Mesenchymal stem cell (in vitro differentiated cells and primary cell): ENCODE measurements around the gene PIEZO1.

ENCODE experiments used
- DNase-seq: peaks from one replicate; pipeline ENCODE4 v3.0.0-alpha.2; 2013
- H2AFZ ChIP-seq: one replicate; pipeline ENCODE4 v1.6.1; 2013; ENCODE audit warnings: low read depth, mild to moderate bottlenecking, control low read depth, inconsistent platforms, low read length, moderate library complexity
- H2AK5ac ChIP-seq: 2 replicates; pipeline ENCODE4 v1.6.1; 2013; ENCODE audit warnings: low read length, moderate library complexity, mild to moderate bottlenecking, inconsistent platforms; ENCODE audit not compliant: severe bottlenecking
- H2BK120ac ChIP-seq: one replicate; pipeline ENCODE4 v1.6.1; 2013; ENCODE audit warnings: low read depth, mild to moderate bottlenecking, inconsistent platforms, low read length, moderate library complexity
- H2BK12ac ChIP-seq, 2 experiments: one replicate each; pipeline ENCODE4 v1.6.1; 2013; ENCODE audit warnings: inconsistent platforms in 2 of 2, low read length in 2 of 2, mild to moderate bottlenecking in 2 of 2, moderate library complexity in 2 of 2, control low read depth in 1 of 2
- H2BK15ac ChIP-seq: one replicate; pipeline ENCODE4 v1.6.1; 2013; ENCODE audit warnings: mild to moderate bottlenecking, low read depth, inconsistent platforms; ENCODE audit not compliant: poor library complexity, severe bottlenecking
- H2BK5ac ChIP-seq: 2 replicates; pipeline ENCODE4 v1.6.1; 2013; ENCODE audit warnings: low read depth, mild to moderate bottlenecking, low read length, control low read depth, inconsistent platforms; ENCODE audit not compliant: poor library complexity, severe bottlenecking
- H3K14ac ChIP-seq, 2 experiments: one replicate each; pipeline ENCODE4 v1.6.1; 2013; ENCODE audit warnings: inconsistent platforms in 2 of 2, low read length in 2 of 2, control low read depth in 1 of 2, mild to moderate bottlenecking in 1 of 2, moderate library complexity in 1 of 2
- H3K18ac ChIP-seq, 2 experiments: one replicate each; pipeline ENCODE4 v1.6.1; 2013; ENCODE audit warnings: inconsistent platforms in 2 of 2, low read length in 2 of 2, control low read depth in 1 of 2, low read depth in 1 of 2, mild to moderate bottlenecking in 1 of 2
- H3K23ac ChIP-seq, 2 experiments: one replicate each; pipeline ENCODE4 v1.6.1; 2013; ENCODE audit warnings: inconsistent platforms in 2 of 2, low read length in 2 of 2, mild to moderate bottlenecking in 2 of 2, moderate library complexity in 2 of 2, control low read depth in 1 of 2
- H3K27ac ChIP-seq: 2 replicates; pipeline ENCODE4 v1.5.1; 2013; ENCODE audit warnings: mild to moderate bottlenecking, moderate library complexity, low read length, control low read depth, inconsistent platforms; ENCODE audit not compliant: poor library complexity, severe bottlenecking
- H3K27me3 ChIP-seq, 2 experiments: 2 replicates each; pipeline versions ENCODE4 v1.6.1 to v1.7.0; 2013; ENCODE audit warnings: low read length in 2 of 2, mild to moderate bottlenecking in 2 of 2, moderate library complexity in 2 of 2, control low read depth in 1 of 2, inconsistent platforms in 1 of 2; ENCODE audit not compliant: control insufficient read depth in 1 of 2, insufficient read depth in 1 of 2
- H3K36me3 ChIP-seq, 2 experiments: 2 replicates each; pipeline versions ENCODE4 v1.6.1 to v1.7.0; 2013; ENCODE audit warnings: low read length in 2 of 2, control low read depth in 1 of 2, inconsistent platforms in 1 of 2, low read depth in 1 of 2, mild to moderate bottlenecking in 1 of 2; ENCODE audit not compliant: insufficient read depth in 2 of 2, control insufficient read depth in 1 of 2
- H3K4ac ChIP-seq, 2 experiments: one replicate each; pipeline ENCODE4 v1.6.1; 2013; ENCODE audit warnings: inconsistent platforms in 2 of 2, low read length in 2 of 2, mild to moderate bottlenecking in 2 of 2, moderate library complexity in 2 of 2, control low read depth in 1 of 2, low read depth in 1 of 2
- H3K4me1 ChIP-seq: 2 replicates; pipeline ENCODE4 v1.6.1; 2013; ENCODE audit warnings: low read depth, low read length, control low read depth; ENCODE audit not compliant: control insufficient read depth, insufficient read depth
- H3K4me2 ChIP-seq: 2 replicates; pipeline ENCODE4 v1.6.1; 2013; ENCODE audit warnings: low read length, mild to moderate bottlenecking, inconsistent platforms; ENCODE audit not compliant: poor library complexity, severe bottlenecking
- H3K4me3 ChIP-seq, 2 experiments: 2 replicates each; pipeline versions ENCODE4 v1.5.1 to v1.7.0; 2013; ENCODE audit warnings: low read length in 2 of 2, mild to moderate bottlenecking in 2 of 2, control low read depth in 1 of 2, low read depth in 1 of 2; ENCODE audit not compliant: insufficient read depth in 1 of 2
- H3K79me1 ChIP-seq: replicated peaks from 2 replicates; pipeline ENCODE4 v1.6.1; 2013; ENCODE audit warnings: mild to moderate bottlenecking, control low read depth, low read length, inconsistent platforms; ENCODE audit not compliant: poor library complexity, severe bottlenecking
- H3K9ac ChIP-seq: 2 replicates; pipeline ENCODE4 v1.7.0; 2013; ENCODE audit warnings: mild to moderate bottlenecking, low read length, moderate library complexity
- H3K9me3 ChIP-seq: 2 replicates; pipeline ENCODE4 v1.7.0; 2013; ENCODE audit warnings: mild to moderate bottlenecking, low read length; ENCODE audit not compliant: control insufficient read depth
- H4K8ac ChIP-seq: one replicate; pipeline ENCODE4 v1.6.1; 2013; ENCODE audit warnings: inconsistent platforms, mild to moderate bottlenecking, low read length, moderate library complexity
- H4K91ac ChIP-seq: one replicate; pipeline ENCODE4 v1.6.1; 2013; ENCODE audit warnings: mild to moderate bottlenecking, low read length, inconsistent platforms
- WGBS: methylation state at CpG from one replicate; pipeline ENCODE4 v1.1.7; 2013; ENCODE audit warnings: mixed read lengths; 5-methylcytosine and 5-hydroxymethylcytosine counted together

The PIEZO1 gene

DNA sequence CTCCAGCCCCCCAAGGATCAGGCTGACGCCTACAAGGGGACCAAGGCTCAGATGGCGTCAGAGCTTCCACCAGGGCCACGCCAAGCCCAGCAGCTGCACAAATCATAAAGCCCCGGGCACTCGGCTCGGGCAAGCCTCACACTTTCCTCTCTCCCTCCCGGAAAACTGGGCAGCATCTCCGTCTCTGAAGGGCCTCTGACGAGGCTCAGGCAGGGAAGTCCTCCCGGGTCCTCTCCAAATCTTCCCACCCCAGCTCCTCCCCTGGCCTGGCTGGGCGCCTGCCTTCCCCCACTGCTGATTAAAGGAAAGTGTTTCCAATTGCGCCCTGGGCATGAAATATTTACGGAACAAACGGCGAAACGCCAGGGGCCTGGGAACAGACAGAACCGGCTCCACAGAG, 38.5 kb downstream of the PIEZO1 start:
- no peak overlapping the region for H2BK120ac ChIP-seq
- H2AK5ac ChIP-seq, result no peak overlapping the region
- WGBS, result 89% methylated on average over 17 of the region's 17 CpGs
- peaks cover 49% of the 10 kb centered on the region for H3K79me1 ChIP-seq
- no peak overlapping the region for H4K8ac ChIP-seq
- H3K18ac ChIP-seq, result no peak overlapping the region
- H3K14ac ChIP-seq, result no peak overlapping the region
- no peak overlapping the region for H4K91ac ChIP-seq
- H3K9me3 ChIP-seq, result no peaks in the 10 kb centered on the region
- H3K4me2 ChIP-seq, result no peak overlapping the region
- H3K36me3 ChIP-seq, result peaks cover 4 to 68% of the 10 kb centered on the region in 2 experiments
- no peak overlapping the region for H3K4ac ChIP-seq
- no peak overlapping the region for H3K23ac ChIP-seq
- no peaks in the 10 kb centered on the region for H3K27me3 ChIP-seq
- no peak overlapping the region for H2BK15ac ChIP-seq
- peak overlapping the region; percentile 49 for H3K9ac ChIP-seq
- no peak overlapping the region for H2BK5ac ChIP-seq
- H3K4me3 ChIP-seq, result no peak overlapping the region
- DNase-seq, result no peak
- peaks cover 30% of the 10 kb centered on the region for H3K4me1 ChIP-seq
- H2BK12ac ChIP-seq, result no peak overlapping the region
- H3K27ac ChIP-seq, result no peak overlapping the region
- no peak overlapping the region for H2AFZ ChIP-seq

DNA sequence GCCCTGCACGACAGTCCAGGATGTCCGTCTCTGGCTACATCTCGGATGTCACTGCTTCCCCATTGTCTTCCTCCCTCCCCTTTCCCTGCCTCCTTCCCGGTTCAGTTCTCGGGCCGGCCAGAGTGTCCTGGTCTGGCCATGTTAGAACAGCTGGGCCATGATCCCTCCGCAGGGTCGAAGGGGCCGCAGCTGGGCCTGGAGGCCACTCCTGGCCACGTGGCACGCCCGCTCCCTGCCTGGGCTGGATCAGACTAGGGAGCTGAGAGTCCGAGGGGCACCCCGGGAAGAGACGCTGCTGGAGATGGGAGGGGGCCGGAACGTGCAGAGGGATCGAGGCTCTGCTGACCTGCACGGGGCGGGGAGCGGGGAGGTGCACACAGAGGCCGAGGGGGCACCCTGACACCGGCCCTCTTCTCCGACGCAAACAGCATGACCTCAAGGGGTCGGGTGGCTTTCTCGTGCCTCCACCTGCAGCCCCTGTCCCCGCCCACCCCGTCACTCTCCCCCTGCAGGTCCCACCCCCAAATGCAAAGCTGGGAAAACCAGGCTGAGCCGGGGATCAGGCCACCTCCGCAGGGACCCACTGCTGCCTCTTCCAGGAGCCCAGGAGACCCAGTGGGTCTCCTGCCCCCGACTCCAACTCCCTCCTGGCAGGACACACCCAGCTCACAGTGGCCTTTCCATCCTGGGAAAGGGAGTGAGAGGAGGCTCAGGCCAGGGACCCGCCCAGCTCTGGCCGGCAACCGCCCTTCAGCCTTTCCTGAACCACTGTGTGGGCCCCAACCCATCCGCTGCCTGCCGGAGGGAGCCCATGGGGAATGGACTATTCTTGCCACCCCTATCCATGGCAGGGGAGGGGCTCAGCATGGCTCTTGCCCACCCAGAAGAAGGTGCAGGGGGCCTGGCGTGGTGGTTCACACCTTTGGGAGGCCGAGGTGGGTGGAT, 40.2 kb downstream of the PIEZO1 start:
- H2BK15ac ChIP-seq, result no peak overlapping the region
- no peak for DNase-seq
- peaks cover 16 to 75% of the 10 kb centered on the region in 2 experiments for H3K36me3 ChIP-seq
- no peak overlapping the region for H3K9ac ChIP-seq
- no peak overlapping the region for H2BK120ac ChIP-seq
- H3K23ac ChIP-seq, result no peak overlapping the region
- H3K4me2 ChIP-seq, result no peak overlapping the region
- H3K14ac ChIP-seq, result no peak overlapping the region
- H4K91ac ChIP-seq, result no peak overlapping the region
- peak overlapping the region in 1 of 2 experiments; percentile 30 for H3K4ac ChIP-seq
- no peak overlapping the region for H3K18ac ChIP-seq
- no peaks in the 10 kb centered on the region for H3K9me3 ChIP-seq
- H3K27me3 ChIP-seq, result no peaks in the 10 kb centered on the region
- H2BK12ac ChIP-seq, result peak overlapping the region in 1 of 2 experiments; percentile 59
- H3K4me1 ChIP-seq, result peaks cover 25% of the 10 kb centered on the region
- H3K27ac ChIP-seq, result no peak overlapping the region
- H3K79me1 ChIP-seq, result peaks cover 38% of the 10 kb centered on the region
- H2BK5ac ChIP-seq, result no peak overlapping the region
- H4K8ac ChIP-seq, result no peak overlapping the region
- H3K4me3 ChIP-seq, result no peak overlapping the region
- no peak overlapping the region for H2AFZ ChIP-seq
- H2AK5ac ChIP-seq, result peak overlapping the region; percentile 35
- WGBS, result 88% methylated on average over 28 of the region's 39 CpGs

DNA sequence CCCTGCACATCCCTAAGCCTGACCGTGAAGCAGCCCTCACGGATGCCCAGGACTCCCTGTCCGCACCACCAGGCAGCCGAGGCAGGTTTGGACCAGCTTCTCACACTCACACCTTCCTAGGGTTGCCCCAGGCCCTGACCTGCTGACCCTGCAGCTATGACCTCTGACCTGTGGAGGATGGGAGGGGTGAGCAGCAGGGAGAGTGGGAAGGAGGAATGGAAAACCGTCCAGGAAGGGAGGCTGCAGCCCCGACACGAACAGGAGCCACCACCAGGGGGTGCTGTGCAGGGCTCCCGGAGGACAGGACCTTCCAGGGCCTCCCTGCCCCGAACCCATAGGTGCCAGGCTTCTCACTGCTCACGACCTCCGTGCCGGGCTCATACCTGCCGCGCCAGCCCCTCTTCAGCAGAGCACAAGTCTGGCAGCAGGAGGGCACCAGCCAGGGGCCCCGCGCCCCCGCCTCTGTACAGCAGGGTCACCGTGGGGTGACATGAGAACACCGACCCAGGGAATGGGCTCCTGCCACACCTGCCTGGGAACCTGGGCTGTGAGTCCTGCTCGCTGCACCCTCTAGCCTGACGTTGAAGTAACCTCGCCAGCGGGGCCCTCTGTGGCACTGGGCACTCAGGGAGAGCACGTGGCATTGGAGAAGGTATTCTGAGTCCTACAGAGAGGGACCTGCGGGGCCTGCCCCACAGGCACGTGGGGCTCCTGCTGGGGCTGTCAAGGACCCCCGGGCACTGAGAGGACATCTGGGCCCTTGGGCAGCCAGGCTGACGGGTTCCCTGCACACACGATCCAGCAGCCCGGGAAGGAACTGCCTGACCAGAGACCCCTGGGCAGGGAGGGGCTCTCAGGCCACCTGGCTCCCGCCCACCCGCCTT, 41.1 kb downstream of the PIEZO1 start:
- Histone ChIP-seq H2AFZ (no peak overlapping the region), H3K27ac (no peak overlapping the region), H3K4me3 (no peak overlapping the region), H2AK5ac (peak overlapping the region; percentile 35), H3K36me3 (peaks cover 17 to 79% of the 10 kb centered on the region in 2 experiments), H3K14ac (peak overlapping the region in 1 of 2 experiments; percentile 2), H2BK5ac (no peak overlapping the region), H3K27me3 (no peaks in the 10 kb centered on the region), H2BK15ac (no peak overlapping the region), H3K4me2 (no peak overlapping the region), H4K8ac (peak overlapping the region; percentile 66), H3K79me1 (peaks cover 35% of the 10 kb centered on the region), H4K91ac (peak overlapping the region; percentile 59), H2BK12ac (peak overlapping the region; percentile 38 to 59), H3K18ac (peak overlapping the region in 1 of 2 experiments; percentile 28), H3K9me3 (no peaks in the 10 kb centered on the region), H2BK120ac (no peak overlapping the region), H3K9ac (no peak overlapping the region), H3K4ac (peak overlapping the region in 1 of 2 experiments; percentile 30), H3K4me1 (peaks cover 25% of the 10 kb centered on the region), H3K23ac (no peak overlapping the region)
- DNase-seq, result peak; percentile 73
- 64% methylated on average over 32 of the region's 32 CpGs for WGBS
